ENCODE data around the gene BRICD5.
"Not testable (repeated sequence)": the region's sequence is repeated elsewhere in the genome, so short reads cannot be mapped to it uniquely, and the experiment has no call there.

The BRICD5 gene

DNA sequence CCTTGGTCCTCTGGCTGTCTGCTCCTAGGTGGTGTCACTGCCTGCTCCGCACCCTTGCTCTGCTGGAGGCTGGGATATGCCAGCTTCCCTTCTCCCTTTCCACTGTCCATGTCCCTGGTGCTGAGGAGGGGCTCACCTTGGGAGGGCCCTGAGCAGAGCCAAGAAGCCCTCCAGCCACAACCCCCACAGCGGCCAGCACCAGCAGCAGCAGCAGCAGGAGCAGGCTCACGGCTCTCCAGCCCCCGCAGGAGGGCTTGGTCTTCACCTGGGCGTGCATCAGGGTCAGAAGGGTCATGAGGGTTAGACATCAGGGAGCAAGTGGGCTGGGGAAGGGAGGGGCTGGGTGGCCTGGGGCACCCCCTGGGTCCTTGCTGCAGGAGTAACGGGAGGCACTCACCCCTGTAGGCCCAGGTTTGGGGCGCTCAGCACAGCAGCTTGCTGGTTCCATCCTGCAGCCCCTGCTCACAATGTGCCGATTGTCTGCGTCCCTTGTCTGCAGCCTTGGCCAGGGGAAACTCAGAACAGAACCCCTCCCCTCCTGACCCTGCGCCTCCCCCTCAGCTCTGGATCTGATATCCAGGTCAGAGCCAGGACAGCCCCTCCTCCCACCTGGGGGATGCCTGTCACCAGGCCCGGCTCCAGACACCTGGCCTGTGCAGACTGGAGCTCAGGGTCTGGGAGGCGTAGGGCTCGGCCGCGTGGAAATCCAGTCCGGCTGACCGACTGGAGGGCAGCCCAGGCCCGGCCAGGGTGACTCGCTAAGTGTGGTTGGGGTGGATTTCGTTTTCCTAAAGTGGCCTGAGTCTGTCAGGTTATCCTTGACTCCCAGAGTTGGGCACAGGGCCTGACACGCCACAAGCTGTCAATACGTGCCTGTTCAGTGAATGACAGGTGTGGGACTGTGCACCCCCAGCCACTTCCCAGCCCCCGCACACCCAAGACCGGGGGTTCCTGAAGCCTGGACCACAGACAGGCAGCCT lies at the start of gene BRICD5:
TSS of gene BRICD5 (minus strand) at position 478 of the 980 bp plus-strand sequence. CDS start at position 448, 30 bp downstream.
- no peak for DNase-seq

DNA sequence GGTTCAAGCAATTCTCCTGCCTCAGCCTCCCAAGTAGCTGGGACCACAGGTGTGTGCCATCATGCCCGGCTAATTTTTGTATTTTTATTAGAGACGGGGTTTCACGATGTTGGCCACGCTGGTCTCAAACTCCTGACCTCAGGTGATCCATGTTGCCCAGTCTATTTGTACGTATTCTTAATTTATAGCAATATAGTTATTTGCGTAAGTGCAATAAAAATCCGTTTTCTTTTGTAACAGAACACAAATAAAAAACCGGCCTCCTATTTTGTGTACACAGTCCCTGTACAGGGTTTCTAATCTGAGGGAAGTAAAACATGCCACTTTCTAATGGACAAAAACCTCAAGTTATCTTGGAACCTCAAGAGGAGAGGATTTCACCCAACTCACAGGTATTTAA lies 49.6 kb upstream of the BRICD5 start:
- DNase-seq: no peak

DNA sequence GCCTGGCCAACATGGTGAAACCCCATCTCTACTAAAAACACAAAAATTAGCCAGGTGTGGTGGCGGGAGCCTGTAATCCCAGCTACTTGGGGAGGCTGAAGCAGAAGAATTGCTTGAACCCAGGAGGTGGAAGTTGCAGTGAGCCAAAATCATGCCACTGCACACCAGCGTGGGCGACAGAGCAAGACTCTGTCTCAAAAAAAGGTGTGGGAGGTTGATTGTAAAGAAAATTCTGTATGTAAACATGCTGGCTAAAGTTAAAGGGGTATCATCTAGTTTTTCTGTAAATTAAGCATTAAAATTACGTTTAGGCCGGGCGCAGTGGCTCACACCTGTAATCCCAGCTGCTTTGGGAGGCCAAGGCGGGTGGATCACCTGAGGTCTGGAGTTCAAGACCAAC lies 47.9 kb upstream of the BRICD5 start:
- not testable (repeated sequence) for DNase-seq

DNA sequence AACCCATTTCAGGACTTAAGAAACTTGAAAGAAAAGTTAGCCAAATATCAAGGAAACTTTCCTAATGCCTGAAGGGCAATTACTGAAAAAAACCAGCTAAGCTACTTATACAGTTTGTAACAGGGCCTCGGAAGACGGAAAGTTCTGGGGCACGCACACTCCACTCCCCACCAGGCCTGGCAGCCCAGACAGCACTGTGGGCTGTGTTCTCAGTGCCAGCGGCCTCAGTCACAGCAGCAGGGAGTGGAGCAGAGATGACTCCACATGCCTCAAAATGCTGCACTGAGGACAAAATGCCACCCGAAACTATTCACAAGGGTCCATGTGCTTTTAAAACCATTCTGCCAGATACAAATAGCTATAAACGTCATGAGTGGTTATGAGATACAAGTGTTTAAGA lies 47.1 kb upstream of the BRICD5 start:
- DNase-seq: no peak

DNA sequence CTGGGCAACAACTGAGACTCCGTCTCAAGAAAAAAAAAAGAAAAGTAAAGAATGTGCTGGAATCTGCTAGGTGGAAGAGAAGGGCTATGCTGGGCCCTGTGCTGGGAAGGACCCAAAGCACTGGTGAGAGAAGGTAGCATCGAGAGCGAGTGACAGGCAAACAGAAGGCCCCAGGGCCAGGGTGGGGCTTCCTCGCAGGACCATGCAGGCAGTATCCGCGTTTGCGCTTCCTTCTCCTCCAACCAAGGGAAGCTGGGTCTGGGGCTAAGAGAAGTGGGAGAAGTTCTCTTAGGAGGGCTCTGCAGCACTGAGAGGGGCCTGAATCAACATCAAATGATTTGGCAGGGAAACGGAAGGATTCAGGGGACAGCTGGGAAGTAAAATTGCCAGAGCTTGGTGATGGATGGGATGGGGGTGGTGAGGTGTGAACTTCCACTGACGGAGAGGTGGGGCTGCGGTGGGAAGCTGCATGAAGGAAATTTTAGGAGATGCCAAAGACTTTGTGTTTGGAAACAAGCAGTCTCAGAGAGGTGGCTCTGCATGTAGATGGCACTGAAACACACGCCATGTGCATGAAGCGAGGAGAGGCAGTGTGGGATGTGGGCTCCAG lies 46.0 kb upstream of the BRICD5 start:
- DNase-seq: no peak

DNA sequence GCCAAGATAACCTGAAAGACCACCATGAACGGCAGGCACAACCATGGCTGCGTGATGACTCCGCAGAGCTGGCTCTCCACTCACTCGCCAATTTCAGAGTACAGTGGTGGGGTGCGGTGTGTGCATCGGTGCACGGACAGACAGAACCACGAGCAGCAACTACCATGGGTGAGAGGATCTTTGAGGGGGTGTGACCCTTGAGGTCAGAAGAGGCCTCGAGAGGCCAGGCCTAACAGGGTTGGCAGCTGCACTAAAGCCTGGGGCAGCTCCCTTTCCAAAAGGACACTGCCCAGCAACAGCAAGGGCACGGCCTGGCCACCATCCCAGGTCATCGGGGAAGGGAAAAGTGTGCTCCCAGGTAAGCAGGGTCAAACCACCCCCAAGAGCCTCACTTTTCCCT lies 42.6 kb upstream of the BRICD5 start:
- no peak for DNase-seq

DNA sequence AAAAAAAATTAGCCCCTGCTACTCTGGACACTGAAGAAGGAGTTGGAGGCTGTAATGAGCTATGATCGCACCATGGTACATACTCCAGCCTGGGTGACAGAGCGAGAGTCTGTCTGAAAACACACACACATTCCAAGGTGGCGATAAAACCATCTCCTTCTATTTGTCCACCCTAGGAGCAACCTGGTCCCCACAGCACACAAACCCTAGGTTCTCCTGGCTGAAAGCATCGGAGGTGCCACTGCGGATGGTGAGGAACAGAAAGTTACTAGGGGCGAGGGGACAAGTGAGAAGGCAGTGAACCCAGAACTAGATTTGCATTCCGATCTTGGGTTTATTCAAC lies 42.1 kb upstream of the BRICD5 start:
- DNase-seq: no peak

DNA sequence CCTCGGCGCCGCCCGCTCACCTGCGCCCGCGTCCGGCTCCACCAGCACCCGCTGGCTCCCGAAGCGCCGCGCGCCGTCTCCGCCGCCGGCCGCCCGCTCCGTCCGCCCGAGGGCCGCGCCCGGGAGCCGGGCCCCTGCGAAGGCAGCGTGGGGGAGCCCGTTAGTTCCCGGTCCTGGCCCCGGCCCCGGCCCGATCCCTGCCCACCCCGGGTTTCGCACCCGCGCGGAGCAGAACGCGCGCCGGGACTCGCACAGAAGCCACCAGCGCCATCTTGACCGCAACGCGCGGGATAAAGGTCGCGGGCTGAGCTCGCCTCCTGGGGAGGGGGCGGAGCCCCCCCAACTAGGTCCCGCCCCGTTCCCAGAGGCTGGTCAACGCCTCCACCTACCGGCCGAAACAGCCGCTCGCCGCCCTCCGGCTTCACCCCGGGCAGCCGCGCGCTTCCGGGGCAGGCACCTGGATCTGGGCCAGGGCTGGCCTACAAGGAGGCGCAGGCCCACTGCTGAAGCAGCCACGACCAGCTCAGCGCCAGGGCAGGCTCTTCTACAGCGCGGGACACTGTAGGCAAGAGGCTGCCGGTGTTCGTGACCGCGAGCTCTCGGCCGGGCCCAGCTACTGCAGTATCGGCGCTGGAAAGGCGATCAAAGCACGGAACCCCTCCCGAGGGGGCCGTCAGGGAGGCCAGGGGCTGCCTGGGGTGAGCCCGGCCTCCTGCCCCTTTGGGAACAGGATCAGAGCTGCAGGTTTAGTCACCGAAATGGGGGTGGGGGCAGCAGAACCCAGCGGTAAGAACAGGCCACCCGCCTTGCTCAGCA lies 40.8 kb upstream of the BRICD5 start, which contains the start of gene ECI1:
TSS of gene ECI1 (minus strand) at position 292 of the 816 bp plus-strand sequence. CDS start at position 271, 21 bp downstream.
- peak; percentile 95 for DNase-seq

DNA sequence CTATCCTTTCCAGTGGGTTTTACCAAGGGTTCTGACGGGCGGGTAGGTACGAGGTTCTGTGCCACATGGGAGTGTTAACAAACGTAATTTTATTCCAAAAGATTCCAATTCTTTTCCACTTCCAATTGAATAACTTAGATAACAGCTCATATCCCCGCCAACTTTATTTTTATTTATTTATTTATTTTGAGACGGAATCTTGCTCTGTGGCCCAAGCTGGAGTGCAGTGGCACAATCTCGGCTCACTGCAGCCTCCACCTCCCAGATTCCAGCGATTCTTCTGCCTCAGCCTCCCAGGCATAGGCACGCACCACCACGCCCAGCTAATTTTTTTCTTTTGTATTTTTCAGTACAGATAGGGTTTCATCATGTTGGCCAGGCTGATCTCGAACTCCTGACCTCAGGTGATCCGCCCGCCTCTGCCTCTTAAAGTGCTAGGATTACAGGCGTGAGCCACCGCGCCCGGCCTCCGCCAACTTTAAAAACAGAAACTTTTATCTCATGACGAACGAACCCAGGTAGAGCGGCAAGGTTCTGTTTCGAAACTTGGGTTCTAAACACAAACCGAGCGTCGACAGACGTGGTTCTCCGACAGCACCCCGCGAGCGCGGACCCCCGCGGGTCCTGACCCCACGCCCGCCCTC lies 40.1 kb upstream of the BRICD5 start:
- peak; percentile 46 for DNase-seq

DNA sequence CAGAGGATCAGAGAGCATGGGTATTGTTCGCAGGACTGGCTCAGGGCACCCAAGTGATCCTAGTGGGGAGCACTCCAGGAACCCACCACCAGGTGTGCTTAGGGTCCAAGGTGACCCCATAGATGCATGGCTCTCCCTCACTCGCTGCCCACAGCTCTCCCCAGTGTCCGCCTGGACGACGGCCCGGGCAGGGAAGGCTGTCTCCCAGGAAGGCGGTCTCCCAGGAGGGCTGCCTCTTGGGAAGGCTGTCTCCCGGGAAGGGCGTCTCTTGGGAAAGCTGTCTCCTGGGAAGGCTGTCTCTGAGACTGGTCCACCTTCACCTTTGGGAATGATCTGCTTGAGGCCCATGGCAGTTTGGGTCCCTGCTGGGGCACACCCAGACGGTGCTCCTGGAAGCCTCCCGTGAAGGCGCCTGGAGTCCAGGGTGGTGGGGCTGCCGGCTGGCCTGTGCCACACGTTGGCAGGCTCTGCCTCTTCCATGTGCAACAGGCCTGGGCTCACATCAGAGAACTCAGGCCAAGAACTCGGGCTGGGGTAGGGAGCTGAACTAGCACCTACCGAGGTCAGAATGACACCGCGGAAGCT lies 35.7 kb upstream of the BRICD5 start:
- DNase-seq: no peak

DNA sequence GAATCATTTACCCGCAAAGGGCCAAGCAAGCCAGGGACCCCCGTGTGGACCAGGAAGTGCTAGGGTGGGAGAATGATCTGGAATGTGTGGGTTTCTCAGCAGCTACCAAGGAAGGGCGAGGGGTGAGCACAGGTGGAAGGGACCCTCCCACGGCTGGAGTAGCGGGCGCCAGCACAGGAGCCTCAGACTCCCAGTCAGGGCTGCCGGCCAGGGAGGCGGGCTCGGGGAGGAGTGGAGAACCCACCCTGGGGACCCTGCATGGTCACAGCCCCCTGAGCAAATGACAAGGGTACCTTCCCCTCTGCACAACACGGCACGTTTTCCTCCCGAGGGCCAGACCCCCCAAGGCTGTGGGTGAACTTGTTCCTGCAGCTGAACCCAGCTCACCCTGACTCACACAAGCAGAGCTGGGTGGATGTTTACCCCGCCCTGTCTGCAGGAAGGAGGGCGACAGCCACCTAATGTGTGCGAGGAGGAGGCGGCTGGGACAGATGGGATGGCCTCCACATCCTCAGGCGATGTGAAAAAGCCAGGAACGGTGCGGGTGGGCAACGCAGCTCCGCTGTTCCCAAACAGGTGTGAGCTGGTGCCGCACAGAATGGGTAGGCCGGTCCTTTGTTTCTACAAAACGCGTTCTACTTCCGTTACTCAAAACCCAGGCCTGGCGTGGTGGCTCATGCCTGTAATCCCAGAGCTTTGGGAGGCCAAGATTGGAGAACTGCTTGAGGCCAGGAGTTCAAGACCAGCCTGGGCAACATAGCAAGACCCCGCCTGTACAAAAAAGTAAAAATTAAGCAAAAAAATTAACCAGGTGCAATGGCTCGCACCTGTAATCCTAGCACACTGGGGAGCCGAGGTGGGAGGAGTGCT lies 34.5 kb upstream of the BRICD5 start:
- no peak for DNase-seq

DNA sequence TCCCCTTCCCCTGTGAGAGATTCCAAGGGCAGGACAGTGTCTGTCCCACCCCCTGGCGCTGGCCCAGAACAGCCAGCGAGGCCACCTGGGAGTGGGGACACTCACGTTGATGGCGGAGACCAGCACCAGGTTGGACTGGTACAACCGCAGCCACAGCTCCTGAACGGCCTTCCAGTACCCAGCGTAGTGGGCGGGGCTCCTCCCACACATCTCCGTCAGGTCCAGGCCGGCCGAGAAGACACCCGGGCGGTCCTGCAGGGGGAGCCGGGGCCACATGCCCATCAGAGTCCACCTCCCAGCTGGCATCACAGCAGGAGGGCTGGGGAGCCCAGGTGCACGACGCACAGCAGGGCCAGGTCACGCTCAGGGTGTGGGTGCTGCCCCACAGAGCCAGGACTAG lies 33.6 kb upstream of the BRICD5 start:
- DNase-seq: no peak

DNA sequence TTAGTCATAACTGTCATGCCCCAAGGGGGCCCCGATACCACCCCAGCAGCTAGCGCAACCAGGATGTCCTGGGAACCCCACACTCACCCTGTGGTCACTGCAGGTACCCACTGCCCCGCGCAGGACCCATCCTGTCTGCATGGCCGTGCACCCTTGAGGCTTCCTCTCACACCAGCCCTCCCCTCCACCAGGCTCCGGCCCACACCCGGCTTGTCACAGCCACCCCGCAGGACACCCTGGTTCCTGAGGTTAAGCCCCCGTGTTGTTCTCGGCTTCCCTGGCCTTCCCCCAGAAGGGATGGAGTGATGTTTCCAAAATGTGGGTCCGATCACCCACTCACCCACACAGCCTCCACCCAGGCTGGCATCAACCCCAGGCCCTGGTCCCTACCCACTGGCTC lies 33.1 kb upstream of the BRICD5 start:
- no peak for DNase-seq

DNA sequence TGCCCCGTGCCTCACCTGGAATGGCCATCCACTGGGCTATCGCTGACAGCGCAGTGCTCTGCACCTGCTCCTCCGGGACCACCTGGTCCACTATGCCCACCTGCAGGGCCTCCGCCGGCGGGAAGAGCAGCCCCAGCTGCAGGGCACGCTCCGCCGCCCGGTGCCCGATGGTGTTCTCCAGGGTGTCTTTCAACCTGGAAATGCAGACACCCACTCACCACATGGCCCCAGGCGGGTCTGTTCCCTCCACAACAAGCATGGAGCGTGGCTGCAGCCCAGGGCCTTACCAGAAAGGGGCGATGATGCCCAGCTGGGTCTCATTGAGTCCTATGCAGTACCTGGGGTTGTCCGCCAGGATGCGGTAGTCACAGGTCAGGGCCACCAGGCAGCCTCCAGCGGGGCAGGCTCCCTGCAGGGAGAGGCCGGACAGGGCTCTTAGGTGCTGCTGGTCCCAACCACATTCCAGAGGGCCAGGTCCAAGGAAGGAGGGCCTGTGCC lies 32.4 kb upstream of the BRICD5 start:
- no peak for DNase-seq

DNA sequence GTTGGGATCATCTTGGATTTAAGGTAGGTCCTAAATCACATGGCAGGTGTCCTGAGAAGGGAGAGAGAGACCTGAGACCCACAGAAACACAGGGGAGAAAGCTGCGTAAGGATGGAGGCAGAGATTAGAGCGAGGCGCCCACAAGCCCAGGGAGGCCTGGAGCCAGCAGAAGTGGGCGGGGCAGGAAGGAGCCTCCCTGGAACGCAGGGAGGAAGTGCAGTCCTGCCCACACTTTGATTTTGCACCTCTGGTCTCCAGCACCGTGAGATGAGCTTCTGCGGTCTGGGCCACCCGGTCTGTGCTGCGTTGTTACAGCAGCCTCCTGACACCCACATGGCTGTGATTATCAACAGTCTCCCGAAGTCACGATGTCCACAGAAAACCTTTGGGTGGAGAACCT lies 31.9 kb upstream of the BRICD5 start:
- no peak for DNase-seq

DNA sequence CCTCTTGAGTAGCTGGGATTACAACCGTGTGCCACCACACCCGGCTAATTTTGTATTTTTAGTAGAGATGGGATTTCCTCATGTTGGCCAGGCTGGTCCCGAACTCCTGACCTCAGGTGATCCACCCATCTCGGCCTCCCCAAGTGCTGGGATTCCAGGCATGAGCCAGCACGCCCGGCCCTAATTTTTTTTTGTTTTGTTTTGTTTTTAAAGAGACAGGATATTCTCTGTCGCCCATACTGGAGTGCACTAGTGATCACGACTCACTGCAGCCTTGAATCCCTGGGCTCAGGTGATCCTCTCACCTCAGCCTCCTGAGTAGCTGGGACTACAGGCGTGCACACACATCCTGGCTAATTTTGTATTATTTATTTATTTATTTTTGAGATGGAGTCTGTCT lies 29.7 kb upstream of the BRICD5 start:
- not testable (repeated sequence) for DNase-seq

DNA sequence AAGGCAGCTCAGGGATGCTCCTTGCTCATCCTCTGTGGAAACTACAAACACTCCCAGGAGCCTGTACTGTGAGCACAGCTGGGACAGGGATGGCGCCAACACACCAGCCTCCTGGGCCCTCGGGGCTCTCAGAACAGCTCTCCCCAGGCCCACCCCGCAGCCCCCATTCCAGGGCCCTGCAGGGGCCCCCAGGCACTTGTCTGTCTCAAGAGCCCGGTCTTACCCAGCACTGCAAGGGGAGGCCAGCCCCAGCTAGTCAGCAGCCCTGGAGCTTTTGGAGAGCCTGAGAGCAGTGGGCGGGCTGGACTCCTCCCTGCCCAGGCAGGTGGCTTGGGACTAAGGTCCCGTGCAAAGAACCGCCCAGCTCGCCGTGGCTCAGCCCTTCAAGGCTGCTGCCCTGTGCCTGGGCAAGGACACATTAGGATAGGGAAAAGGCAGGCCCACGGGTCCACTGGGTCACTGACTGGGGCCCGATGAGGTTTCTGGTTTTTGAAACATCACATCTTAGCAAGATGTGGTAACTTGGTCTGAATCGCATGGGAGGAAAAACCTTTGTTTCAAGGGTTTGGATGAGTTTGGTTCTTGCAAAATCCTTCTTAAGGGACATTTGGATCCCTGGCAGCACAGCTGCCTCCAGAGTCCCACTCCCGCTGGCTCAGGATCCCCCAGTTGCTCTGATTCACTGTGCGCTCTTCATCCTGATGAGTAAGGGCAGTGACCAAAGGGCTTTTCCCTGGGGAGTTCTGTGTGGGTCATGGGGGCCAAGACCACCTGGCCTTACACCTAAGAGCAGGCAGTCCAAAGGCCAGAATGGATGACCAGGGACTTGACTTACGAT lies 28.4 kb upstream of the BRICD5 start:
- DNase-seq: no peak

DNA sequence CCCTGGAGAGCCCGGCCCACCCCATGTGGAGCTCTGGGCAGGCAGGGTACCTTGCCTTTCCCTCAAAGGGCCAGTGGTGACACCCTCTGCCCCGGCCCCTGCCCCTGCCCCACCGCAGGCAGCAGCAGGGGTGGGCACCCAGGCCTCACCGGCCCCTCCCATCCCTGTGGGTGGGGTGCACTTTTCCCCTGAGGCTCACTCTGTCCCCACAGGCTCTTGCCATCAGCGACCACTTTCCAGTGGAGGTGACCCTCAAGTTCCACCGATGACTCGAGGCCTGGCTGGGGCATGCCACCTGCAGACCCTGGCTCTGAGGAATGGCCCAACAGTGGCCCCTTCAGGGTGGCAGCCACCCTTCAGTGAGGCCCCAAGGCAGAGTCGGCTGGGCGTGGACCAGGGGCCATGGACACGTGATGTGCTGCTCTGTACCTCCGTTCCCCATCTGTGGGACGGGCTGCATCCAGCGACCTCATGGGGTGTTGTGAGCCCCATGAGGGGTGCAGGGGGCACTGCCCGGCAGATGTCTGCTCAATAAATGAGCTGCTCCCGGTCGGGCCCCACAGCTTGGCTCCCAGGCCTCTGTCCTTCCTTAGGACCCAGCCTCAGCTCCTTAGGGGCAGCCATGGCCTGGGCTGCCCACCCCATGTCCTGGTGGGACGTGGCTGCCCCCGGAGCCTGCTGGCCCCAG lies 27.6 kb upstream of the BRICD5 start:
- DNase-seq: no peak

DNA sequence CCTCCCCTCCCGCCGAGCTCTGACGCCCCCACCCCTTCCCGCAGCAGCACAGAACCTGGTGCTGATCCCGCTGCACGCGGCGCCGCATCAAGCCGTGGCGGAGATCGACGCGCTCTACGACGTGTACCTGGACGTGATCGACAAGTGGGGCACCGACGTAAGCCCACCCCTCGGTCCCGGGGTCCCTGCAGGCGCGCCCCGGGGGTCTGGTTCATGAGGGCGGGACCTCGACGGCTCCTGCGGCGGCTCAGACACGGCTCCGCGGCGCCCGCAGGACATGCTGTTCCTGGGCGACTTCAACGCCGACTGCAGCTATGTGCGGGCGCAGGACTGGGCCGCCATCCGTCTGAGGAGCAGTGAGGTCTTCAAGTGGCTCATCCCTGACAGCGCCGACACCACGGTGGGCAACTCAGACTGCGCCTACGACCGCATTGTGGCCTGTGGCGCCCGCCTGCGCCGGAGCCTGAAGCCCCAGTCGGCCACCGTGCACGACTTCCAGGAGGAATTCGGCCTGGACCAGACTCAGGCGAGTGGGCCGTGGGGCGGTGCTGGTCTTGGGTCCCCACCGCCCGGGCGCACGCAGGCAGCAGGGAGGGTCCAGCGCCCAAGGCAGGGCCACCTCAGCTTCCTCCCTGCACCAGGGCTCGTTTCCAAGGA lies 27.0 kb upstream of the BRICD5 start:
- no peak for DNase-seq

Measured in activated CD4-positive, alpha-beta T cell treated with anti-CD3 and anti-CD28 coated beads, Interleukin-10, Interleukin-2, amounts not matched to agents 100 ng/mL and 50 ng/mL, durations not matched to agents 16 hours and 8 hours (primary cell).